Embryonic facial prominence (tissue), 1 donor: Measurements from ENCODE around the gene PPFIBP2.

Experiments used
- DNase-seq: peaks from one replicate; pipeline ENCODE4 v3.0.0-alpha.2; 2016; ENCODE audit errors: extremely low spot score

PPFIBP2 gene

GRCh38 chr11:7692426-7692825, 178.6 kb downstream of the PPFIBP2 start:
- no peak for DNase-seq

- no peak for DNase-seq
These were observed 180.4 kb downstream of the PPFIBP2 start for GRCh38 chr11:7694235-7694634.

- no peak for DNase-seq
These were observed 182.6 kb downstream of the PPFIBP2 start for GRCh38 chr11:7696424-7696823.
